Ishikawa (cell line): ENCODE measurements around the gene MED28.

ENCODE experiments used
- CEBPB ChIP-seq: IDR thresholded peaks from 2 replicates; pipeline ENCODE4 v1.6.1; 2012
- EGR1 ChIP-seq: IDR thresholded peaks from 2 replicates; pipeline ENCODE4 v1.6.1; 2012
- EP300 ChIP-seq: IDR thresholded peaks from 2 replicates; pipeline ENCODE4 v1.6.1; 2012; ENCODE audit warnings: borderline replicate concordance
- FOXM1 ChIP-seq: IDR thresholded peaks from 2 replicates; pipeline ENCODE4 v1.6.1; 2012; ENCODE audit warnings: low read depth, borderline replicate concordance
- RAD21 ChIP-seq: IDR thresholded peaks from 2 replicates; pipeline ENCODE4 v1.6.1; 2012; ENCODE audit warnings: low read depth
- TCF12 ChIP-seq: IDR thresholded peaks from 2 replicates; pipeline ENCODE4 v1.6.1; 2012; ENCODE audit warnings: low read depth
- TEAD4 ChIP-seq: IDR thresholded peaks from 2 replicates; pipeline ENCODE4 v1.6.1; 2012
- YY1 ChIP-seq: IDR thresholded peaks from 2 replicates; pipeline ENCODE4 v1.6.1; 2012; ENCODE audit warnings: low read depth
- ZBTB7A ChIP-seq: IDR thresholded peaks from 2 replicates; pipeline ENCODE4 v1.6.1; 2012; ENCODE audit warnings: low read depth

- TF ChIP-seq EP300 (no peak), YY1 (no peak), RAD21 (no peak), ZBTB7A (no peak), EGR1 (no peak), TCF12 (no peak), FOXM1 (no peak), CEBPB (no peak), TEAD4 (no peak)
Measured at GRCh38 chr4:17646693-17647092, 32.3 kb downstream of the MED28 start.
